K562 treated with DMSO at 1 percent for 48 hours (cell line): ENCODE data around the gene DYNLT5. TPM values are rescaled to one million over a fixed set of nuclear protein-coding genes. Genes with fewer than 3 reads are reported as not detected.

Source experiments
- total RNA-seq: library from RNA; unstranded; fragments of 300-600 nt; gene quantifications from 2 replicates; pipeline ENCODE4 v1.2.3, GENCODE V29; 2022; ENCODE audit warnings: low replicate concordance; ENCODE audit errors: extremely low read depth

DYNLT5 gene, protein sequence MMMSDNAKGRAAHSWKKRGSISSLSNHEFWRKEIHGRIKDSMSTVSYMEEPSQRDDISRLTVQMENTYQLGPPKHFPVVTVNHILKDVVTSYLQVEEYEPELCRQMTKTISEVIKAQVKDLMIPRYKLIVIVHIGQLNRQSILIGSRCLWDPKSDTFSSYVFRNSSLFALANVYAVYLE
- not detected in 2 replicates for total RNA-seq

DNA sequence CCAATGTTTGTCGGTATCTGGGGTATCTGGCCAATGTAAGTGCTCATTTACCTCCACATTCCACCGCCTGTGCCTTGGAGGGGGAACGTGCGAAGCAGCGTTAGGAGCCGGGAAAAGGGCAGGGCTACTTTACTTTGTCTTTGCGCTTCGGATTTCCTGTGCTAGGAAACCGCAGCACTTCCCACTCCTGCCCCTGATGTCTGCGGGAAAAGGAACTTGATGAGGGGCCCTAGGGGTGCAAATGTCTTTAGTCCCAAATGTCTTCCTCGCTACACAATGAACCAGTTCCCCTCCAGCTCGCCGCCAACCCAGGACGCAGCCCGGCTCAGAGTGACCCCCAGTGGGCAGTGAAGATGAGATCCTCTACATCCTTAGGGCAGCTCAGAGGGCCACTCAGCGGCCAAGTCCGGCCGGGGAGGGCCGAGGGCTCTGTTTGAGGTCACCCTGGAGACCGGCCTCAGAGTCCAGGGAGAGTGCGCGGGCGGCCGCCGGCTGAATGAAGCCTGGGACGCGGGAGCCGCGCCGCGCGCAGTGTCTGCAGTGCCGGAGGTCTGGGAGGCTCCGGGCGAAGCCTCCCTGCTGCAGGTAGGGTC, at the start of gene DYNLT5:
DYNLT5 (plus strand) TSS at position 460 of the 593 bp plus-strand sequence. CDS start 2,200 bp downstream, outside the sequence.

Other genes with a start within 250 kb of the DYNLT5 start
- not detected in 2 replicates for gene SGIP1, start 218.3 kb upstream of the DYNLT5 start, total RNA-seq
- gene INSL5, start 48.8 kb downstream of the DYNLT5 start, total RNA-seq, result not detected in 2 replicates
- gene DNAI4, start 172.4 kb downstream of the DYNLT5 start, total RNA-seq, result not detected in 2 replicates
- gene MIER1, start 172.5 kb downstream of the DYNLT5 start, total RNA-seq, result not detected in 2 replicates